Amygdala (tissue), 56 donors: ENCODE data around the gene CATSPER4.

Experiments
- DNase-seq, 56 donors: peaks; one replicate each; lab custom pipeline; 2025; lab: John Stamatoyannopoulos, UW

Gene CATSPER4

DNA sequence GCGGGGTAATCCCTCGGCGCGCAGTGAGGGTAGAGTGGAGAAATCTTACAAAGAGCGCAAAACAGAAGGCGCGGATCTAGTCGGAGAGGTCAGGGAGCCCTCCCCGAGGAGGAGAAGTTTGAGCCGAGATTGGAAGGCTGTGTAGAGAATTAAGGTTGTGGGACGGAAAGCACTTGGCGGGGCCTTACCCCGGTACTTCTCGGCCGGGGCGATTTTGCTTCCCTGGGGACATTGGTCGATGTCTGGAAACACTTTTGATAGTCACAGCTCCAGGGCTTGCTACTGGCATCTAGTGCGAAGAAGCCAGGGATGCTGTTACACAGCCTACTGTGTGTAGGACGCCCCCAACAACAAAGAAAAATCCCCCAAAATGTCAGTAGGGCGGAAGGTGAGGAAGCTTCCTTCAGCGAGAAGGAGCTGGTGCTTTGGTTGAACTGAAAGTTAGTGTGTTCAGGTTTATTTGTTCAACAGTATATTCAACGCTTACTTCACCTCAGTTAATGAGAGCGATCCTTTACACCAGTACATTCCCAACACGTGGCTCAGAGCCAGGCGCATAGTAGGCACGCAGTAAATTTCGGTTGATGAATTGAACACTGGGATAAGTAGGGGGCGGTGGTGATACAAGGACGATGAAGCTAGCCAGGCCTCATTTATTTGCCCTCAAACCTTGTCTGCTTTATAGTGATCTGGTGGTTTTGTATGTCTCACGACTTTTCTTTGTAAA lies 44.4 kb downstream of the CATSPER4 start:
- peak in 9 of 56 donors; percentile 3 to 52 (median 10) for DNase-seq

DNA sequence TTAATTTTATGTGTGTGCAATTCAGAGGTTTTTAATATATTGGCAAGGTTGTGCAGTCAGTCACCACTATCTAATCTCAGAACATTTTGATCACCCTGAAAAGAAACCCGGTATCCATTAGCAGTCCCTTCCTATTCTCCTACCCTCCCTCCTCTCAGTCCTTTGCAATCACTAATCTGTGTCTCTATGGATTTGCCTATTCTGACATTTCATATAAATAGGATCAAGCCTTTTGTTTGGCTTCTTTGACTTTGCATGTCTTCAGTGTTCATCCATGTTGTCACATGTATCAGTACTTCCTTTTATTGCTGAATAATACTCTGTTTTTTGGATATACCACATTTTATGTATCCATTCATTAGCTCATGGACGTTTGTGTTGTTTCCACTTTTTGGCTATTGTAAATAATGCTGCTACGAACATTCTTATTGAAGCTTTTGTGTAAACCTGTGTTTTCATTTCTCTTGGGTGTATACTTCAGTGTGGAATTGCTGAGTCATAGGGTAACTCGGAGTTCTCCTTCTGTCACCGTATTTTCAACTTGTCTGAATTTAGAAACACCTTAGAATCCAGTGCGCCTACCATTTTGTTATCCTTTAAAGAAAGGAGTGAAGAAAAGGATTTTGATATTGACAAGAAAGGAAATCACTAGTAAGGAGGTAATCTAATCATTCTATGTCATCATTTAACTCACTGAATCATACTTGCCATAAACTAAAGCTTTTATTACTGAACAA lies 47.0 kb downstream of the CATSPER4 start:
- no peak for DNase-seq

DNA sequence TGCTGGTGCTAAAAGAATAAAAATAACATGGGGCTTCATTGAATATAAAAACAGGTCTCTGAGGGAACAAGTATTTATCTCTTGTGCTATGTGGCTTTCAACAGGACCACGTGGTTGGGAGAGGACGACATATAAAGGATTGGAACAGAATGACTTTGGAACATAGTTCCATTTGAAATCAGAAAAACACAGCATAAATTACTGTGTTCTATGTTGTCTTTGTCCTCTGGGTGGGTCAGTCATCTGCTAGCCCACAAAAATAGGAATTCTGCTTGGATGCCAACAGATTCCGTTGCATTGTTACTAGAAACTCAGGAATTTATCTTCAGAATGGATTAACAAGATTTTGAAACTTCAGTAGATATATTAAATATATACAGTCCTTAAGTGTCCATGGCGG lies 49.5 kb downstream of the CATSPER4 start:
- peak in 10 of 56 donors; percentile 1 to 51 (median 23) for DNase-seq
